ENCODE measurements around the gene S100A8. TPM values are rescaled to one million over a fixed set of nuclear protein-coding genes. Genes with fewer than 3 reads are reported as not detected.

Gene S100A8
- total RNA-seq, 1 experiment from 2014 or later = 1.4 TPM

GRCh38 chr1:153431427-153431826, 40.6 kb upstream of the S100A8 start:
- ATAC-seq (no peak), DNase-seq (ENCODE audit: low read depth, low spot score) (no peak)
- Histone ChIP-seq H3K9me2 (ENCODE audit: insufficient read depth) (no peaks in the 10 kb centered on the region), H3K9me3 (ENCODE audit: control insufficient read depth in 1 of 2, insufficient read depth in 1 of 2, low read depth in 1 of 2, low read length in 2 of 2) (no peaks in the 10 kb centered on the region), H3K9ac (ENCODE audit: low read length) (no peak overlapping the region), H3K27ac (ENCODE audit: low read depth, low read length) (no peak overlapping the region), H3K4me3 (replicated peaks in 1 of 2; ENCODE audit: low read depth in 1 of 2, low read length in 2 of 2) (no peak overlapping the region), H3K79me2 (ENCODE audit: insufficient read depth, low read length) (no peaks in the 10 kb centered on the region), H3K36me3 (ENCODE audit: control insufficient read depth in 1 of 2, insufficient read depth in 2 of 2, low read length in 2 of 2) (no peaks in the 10 kb centered on the region), H2AFZ (ENCODE audit: low read depth, low read length, poor library complexity, severe bottlenecking) (no peak overlapping the region), H3K4me2 (ENCODE audit: low read length) (no peak overlapping the region), H3K4me1 (ENCODE audit: control insufficient read depth in 1 of 2, insufficient read depth in 2 of 2, low read length in 2 of 2) (no peaks in the 10 kb centered on the region), H4K20me1 (ENCODE audit: insufficient read depth) (no peaks in the 10 kb centered on the region), H3K27me3 (ENCODE audit: insufficient read depth, low read length) (peaks cover 91% of the 10 kb centered on the region)
- ChIA-PET RAD21 (ENCODE audit: low non-redundant PET in 1 of 2, low total read pairs in 2 of 2, uncharacterized antibody in 2 of 2, unreplicated experiment in 2 of 2) (no interaction called here), POLR2A (no interaction called here), CTCF (no interaction called here)
- BruUV-seq (replicated peaks) = no TSS peak
- TF ChIP-seq REST (IDR thresholded peaks at IDR 0.05; ENCODE audit: low read depth) (no peak), POLR2A (IDR thresholded peaks at IDR 0.05; ENCODE audit: borderline replicate concordance, extremely low read depth, insufficient read depth, insufficient read length) (no peak)
- TF ChIP-seq, protein P1, sequence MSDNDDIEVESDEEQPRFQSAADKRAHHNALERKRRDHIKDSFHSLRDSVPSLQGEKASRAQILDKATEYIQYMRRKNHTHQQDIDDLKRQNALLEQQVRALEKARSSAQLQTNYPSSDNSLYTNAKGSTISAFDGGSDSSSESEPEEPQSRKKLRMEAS (IDR thresholded peaks at IDR 0.05) = no peak
- intact Hi-C loops (cut with micrococcal nuclease) = no loop called here

GRCh38 chr1:153431002-153431401, 40.1 kb upstream of the S100A8 start:
- ChIA-PET CTCF (no interaction called here), RAD21 (ENCODE audit: low non-redundant PET in 1 of 2, low total read pairs in 2 of 2, uncharacterized antibody in 2 of 2, unreplicated experiment in 2 of 2) (no interaction called here), POLR2A (no interaction called here)
- no peaks in the 10 kb centered on the region for H3K79me2 ChIP-seq (ENCODE audit: insufficient read depth, low read length)
- no peak overlapping the region for H3K4me2 ChIP-seq (ENCODE audit: low read length)
- DNase-seq (ENCODE audit: low read depth, low spot score) = no peak
- no TSS peak for BruUV-seq (replicated peaks)
- no peaks in the 10 kb centered on the region for H3K9me3 ChIP-seq (ENCODE audit: control insufficient read depth in 1 of 2, insufficient read depth in 1 of 2, low read depth in 1 of 2, low read length in 2 of 2)
- H3K4me1 ChIP-seq (ENCODE audit: control insufficient read depth in 1 of 2, insufficient read depth in 2 of 2, low read length in 2 of 2) = no peaks in the 10 kb centered on the region
- H3K27me3 ChIP-seq (ENCODE audit: insufficient read depth, low read length) = peaks cover 91% of the 10 kb centered on the region
- no peak overlapping the region for H2AFZ ChIP-seq (ENCODE audit: low read depth, low read length, poor library complexity, severe bottlenecking)
- H3K27ac ChIP-seq (ENCODE audit: low read depth, low read length) = no peak overlapping the region
- no peaks in the 10 kb centered on the region for H4K20me1 ChIP-seq (ENCODE audit: insufficient read depth)
- H3K36me3 ChIP-seq (ENCODE audit: control insufficient read depth in 1 of 2, insufficient read depth in 2 of 2, low read length in 2 of 2) = no peaks in the 10 kb centered on the region
- no peak overlapping the region for H3K9ac ChIP-seq (ENCODE audit: low read length)
- intact Hi-C loops (cut with micrococcal nuclease) = no loop called here
- TF ChIP-seq RAD21 (IDR thresholded peaks at IDR 0.05; ENCODE audit: low read depth) (no peak), SRF (IDR thresholded peaks at IDR 0.05; ENCODE audit: low read depth) (no peak)
- no peaks in the 10 kb centered on the region for H3K9me2 ChIP-seq (ENCODE audit: insufficient read depth)
- no peak overlapping the region for H3K4me3 ChIP-seq (replicated peaks in 1 of 2; ENCODE audit: low read depth in 1 of 2, low read length in 2 of 2)
- no peak for ATAC-seq

Data from HCT116 (cell line).